DMS79 (cell line): ENCODE results near the gene RBBP8NL.

Source experiments
- DNase-seq: peaks from one replicate; lab custom pipeline; 2025; lab: John Stamatoyannopoulos, UW

RBBP8NL gene, protein sequence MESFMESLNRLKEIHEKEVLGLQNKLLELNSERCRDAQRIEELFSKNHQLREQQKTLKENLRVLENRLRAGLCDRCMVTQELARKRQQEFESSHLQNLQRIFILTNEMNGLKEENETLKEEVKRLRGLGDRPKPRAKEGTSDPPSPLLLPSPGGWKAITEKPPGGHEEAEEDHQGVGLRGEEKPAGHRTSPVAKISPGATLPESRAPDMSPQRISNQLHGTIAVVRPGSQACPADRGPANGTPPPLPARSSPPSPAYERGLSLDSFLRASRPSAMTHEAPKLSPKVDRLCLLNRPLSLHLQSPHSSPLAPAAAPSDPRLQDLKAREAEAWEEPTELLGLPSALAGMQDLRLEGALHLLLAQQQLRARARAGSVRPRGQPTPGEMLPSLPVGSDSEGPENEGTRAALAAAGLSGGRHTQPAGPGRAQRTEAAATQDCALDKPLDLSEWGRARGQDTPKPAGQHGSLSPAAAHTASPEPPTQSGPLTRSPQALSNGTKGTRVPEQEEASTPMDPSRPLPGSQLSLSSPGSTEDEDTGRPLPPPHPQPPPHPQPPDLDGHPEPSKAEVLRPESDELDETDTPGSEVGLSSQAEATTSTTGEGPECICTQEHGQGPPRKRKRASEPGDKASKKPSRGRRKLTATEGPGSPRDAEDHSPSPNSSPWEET

DNA sequence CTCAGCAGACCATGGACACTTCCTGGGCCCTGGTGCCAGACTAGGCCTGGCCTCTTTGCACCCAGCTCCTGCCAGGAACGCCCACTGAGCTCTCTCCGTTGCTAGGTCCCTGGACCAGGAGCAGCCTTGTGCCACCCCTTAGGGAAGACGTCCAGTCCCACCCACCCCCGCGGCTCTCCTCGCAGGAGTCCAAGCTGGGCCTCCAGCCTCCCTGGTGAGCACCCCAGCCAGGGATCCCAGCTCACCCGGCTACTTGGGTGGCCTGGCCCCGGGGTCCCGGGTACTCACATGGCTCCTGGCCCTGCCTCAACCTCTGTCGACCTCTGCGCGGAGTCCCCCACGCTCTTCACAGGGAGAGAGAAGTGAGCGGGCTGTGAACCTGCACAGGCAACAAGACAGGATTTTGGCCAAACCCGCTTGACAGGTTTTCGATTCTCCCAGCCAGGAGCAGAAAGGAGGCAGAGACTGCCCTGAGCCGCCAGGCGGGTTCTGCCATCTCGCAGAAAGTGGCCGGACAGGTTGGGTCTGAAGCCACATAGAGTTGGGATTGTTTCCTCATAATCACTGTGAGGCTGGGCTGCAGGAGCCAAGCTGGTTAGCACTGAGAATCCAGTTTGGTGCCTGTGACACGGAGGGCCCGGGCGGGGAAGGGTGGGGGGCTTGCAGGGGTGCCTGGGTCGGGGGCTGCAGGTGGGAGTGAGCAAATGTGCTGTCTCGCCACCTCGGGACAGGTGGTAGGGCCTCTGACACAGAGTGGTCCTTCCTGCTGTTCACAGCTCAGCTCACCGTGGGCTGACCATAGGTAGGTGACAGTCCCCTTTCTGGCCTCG, at the start of gene RBBP8NL:
TSS of gene RBBP8NL (minus strand) at position 368 of the 830 bp plus-strand sequence. CDS start 7,892 bp downstream, outside the sequence.
- DNase-seq, result peak; percentile 95

DNA sequence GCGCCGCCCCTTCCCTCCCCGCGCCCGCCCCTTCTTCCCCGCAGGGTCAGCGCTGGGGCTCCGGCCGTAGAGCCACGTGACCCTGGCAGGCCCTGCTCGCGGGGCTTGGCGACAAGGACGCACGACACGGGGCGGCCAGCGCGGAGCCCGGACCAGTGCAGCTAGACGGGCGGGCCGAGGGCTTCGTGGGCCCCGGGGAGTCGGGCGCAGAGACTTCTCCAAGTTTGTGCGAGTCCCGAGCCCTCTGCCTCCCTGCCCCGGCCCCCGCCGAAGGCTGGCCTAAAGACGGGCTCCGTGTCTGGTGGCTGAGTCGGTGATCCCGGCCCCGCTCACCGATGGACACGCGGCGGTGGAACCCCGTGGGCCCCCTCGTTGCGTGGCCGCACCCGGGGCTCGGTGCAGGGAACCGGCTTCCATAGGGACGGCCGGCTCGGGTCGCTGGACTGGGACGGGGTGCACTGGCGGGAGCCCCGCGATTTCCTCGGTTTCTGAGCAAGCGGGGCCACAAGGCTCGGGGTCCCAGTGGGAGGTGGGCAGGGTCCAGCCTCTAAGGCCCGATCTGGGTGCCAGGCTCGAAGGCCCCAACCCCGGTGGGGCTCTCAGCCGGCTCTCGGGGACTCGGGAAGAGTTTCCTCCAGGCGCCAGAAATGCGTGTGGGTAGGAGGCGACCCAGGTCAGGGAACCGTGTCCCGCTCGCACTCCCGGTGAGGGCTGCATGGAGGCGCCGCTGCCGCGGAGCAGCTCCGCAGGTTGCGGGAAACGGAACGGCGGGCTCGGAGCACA, 48.9 kb upstream of the RBBP8NL start:
- no peak for DNase-seq

DNA sequence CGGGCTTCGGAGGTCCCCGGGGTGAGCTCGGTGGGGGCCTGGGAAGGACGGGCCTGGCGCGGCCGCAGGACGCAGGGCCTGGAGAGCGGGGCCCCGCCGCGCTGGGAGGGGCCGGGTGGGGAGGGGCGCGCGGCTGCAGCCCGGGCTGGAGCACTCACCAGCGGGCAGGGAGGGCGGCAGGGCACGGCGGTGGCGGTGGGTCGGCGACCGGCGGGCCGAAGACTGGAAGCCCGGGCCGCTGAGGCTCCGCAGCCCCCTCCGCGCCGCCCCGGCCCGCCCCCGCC, 48.4 kb upstream of the RBBP8NL start, which contains the start of gene GATA5:
TSS of gene GATA5 (minus strand) at position 224 of the 284 bp plus-strand sequence. CDS start 474 bp downstream, outside the sequence.
- DNase-seq, result no peak

DNA sequence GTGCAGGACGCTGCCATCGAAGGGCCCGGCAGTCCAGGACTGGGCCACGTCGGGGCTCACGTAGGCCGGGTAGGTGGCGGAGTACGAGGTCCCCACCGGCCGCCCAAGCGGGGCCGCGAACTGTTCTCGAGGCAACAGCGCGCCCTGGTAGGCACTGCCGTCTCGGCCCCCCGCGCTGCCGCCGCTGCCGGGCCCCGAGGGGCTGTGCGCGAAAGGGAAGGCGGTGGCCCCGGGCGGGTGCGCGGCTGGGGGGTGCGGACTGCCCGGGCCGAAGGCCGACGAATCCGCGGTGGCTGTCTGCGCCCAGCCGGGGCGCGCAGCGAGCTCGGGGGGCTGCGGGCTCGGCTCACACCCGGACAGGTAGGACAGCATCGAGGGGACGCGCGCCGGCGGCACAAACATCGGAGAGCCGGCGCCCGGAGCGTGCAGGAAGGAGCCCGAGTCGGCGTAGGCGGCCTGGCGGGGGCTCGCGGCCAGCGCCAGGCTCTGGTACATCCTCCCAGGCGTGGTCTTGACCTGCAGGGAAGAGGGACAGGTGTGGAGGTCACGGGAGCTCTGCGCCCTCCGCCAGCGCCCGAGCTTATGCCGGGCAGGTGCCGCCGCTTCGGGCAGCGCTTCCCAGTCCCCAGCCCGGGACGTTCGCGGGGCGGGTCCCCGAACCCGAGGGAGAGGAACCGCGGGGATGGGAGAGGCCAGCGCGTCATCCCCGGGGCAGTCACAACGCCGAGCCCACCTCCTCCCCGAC, 47.9 kb upstream of the RBBP8NL start:
- no peak for DNase-seq

GRCh38 chr20:62474604-62475026, 47.3 kb upstream of the RBBP8NL start:
- DNase-seq, result no peak

DNA sequence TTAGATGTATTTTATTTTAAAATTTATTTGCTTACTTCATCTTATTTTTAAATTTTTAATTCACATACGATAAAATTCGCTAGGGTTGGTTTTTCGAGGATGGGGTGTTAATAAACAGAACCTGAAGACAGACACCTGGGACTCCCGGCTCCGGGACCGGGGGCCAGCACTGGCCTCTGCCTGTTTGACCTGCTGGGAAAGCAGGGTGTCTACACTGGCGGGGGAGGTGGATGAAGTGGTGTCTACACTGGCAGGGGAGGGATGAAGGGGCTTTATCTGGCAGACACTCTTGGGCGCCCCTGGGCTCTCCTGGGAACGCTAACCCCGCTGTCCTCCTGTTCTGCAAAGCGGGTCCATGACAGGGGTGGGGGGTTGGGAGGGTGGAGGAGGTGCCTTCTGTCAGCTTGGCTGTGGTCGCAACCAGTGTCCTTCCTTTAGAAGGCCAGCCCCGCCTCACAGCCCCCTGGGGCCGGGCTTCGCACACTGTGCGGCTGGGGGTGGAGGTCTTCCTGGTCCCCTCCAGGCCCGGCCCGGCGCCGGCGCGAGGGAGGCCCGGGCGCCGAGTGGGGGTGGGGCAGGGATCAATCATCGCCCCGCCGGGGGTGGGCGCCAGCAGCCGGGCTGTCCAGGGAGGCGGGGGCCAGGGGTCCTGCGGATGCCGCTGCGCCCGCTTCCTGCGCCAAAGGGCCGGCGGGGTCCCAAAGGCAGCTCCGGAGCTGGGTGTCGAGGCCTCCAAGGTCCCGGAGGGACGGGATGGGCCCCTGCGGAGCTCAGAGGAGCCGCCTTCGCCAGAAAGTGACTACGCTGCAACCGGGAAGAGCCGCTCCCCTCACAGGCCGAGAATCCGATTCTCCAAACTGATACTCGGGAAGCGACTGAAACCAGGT, 46.6 kb upstream of the RBBP8NL start:
- DNase-seq, result no peak

GRCh38 chr20:62472941-62473585, 45.7 kb upstream of the RBBP8NL start:
- no peak for DNase-seq

- no peak for DNase-seq
Measured at GRCh38 chr20:62472138-62472940, 45.0 kb upstream of the RBBP8NL start.

DNA sequence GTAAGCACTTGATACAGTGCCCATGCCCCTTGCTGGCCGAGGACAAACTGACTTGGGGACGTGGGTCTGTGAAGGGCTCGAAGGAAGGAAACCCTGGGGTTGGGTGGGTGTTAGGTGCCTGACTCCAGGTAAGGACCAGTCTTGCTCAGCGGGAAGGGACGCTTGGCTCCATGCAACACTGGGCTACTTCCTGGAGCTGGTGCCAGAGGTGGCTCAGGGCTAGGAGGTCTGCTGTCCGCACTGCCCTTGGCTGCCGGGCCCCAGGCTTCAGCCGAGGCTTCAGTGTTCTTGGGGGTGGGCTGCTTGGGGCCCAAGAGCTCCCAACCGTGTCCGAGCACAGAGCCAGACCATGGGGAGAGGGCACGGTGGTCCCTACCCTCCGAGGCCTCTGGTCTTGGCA, 43.1 kb upstream of the RBBP8NL start:
- DNase-seq, result no peak

GRCh38 chr20:62470001-62470400, 42.7 kb upstream of the RBBP8NL start:
- no peak for DNase-seq

DNA sequence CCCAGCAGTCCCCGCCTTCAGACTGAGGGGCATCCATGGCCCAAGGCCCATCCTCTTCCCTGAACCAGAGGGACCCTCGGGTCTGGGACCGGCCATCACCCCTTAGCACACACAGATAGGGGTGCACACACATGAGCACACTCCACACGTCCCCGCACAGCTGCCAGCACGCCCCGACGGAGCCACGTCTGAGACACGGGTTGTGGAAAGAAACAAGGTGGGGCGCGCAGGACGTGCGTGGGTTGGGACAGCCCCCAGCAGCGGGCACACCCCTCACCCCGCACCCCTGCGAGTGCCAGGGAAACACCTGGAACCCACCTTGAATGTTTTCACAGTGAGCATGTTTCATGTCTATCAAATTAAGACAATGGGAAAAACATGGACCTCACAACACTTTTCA, 42.0 kb upstream of the RBBP8NL start:
- DNase-seq, result no peak

GRCh38 chr20:62466806-62467537, 39.6 kb upstream of the RBBP8NL start:
- DNase-seq, result no peak

DNA sequence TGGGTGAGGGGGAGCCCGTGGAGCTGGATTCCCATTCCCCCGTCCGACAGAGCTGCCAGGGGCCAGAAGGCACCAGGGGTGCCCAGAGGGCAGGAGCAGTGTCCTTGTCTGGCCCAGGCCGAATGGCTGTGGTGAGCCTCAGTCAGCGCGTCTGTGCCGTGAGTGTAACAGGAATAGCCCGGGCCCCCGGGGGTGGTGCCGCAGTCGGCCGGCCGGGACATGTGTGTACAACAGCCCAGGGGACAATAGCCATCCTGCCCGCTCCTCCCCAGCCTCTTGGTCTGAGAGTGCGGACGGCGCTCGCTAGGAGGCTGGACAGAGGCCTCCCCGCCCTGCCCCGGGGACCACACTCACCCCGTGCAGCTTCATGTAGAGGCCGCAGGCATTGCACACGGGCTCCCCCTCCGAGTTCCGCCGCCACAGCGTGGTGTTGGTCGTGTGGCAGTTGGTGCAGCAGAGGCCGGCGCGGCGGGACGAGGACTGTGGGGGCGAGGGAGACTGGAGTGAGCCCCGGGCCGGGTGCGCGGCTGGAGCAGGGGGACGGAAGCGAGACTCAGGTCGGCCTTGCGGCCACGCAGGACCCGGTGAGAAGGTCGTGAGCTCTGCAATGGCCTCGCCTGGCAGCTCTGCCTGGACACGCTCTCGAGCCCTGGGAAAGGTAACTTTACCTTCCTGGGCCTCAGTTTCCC, 38.9 kb upstream of the RBBP8NL start:
- DNase-seq, result no peak

DNA sequence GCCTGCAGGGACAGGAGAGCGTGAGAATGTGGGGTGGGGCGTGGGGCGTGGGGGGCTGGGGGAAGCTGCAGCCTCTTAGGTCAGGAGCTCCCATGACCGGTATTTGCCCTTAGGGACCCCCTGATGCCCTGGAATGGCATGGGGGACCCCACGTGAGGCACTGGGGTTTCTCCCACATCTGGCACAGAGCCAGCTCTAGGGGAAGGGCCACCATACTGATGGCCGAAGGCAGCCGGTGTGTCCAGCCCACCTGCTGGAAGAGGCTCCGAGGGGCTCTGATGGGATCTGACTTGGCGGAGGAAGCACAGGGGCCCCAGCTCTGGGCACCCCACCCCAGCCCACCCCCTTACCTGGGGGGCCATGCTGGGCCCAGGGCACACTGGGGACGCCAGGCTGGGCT, 37.7 kb upstream of the RBBP8NL start:
- DNase-seq, result no peak

DNA sequence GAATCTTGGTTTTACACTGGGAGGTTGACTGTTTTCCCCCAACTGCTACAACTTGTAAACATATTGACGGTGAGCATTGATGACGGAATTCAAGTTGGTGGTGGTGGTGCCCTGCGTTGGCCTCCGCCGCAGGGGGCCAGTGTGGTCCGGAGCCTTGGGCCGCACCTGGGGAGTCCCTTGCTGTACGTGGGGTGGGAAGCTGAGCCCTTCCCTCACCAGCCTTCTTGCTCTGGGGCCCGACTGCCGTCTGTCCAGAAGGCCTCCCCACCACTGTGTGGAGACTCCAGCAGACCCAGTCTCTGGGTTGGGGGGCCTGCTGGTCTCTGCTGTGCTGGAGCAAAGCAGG, 37.1 kb upstream of the RBBP8NL start:
- no peak for DNase-seq

DNA sequence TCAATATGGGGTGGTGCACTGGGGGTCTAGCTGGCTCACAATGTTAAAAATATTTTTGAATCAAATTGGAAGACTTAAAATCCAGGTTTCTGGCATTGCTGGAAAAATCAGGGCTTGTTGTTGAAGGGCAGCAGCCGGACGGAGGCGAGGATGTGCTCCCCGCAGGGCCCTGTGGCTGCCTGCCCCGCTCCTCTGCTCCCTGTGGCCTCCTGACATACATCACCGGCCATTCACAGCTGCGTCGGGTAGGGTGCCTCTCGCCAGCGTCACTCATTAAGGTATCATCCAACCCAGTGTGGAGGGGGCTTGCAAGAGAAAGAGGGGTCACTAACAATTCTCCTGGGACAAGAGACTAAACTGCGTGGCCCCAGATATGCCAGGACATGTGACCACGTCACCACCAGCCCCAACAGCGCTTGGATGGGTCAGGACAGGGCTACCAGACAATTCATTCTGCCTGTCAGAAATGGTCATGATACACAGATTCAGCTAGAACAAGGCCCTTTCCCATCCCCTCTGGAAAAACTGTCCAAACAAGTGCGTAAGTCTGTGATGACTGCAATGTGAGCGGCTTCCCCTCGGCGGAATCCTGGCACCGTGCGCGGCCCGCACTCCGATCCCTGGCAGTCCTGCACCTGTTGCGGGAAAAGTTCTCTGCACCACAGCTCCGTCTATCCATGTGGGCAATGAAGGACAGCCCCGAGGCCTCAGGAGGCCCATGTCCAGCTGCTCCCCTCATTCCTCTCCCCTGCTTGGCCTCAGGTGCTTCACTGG, 36.5 kb upstream of the RBBP8NL start:
- no peak for DNase-seq
